ENCODE data around the gene ZFYVE28.

Gene ZFYVE28

GRCh38 chr4:2450394-2451035 is 32.1 kb upstream of the ZFYVE28 start:
- Histone ChIP-seq H2AFZ (ENCODE audit: low read depth, low read length, severe bottlenecking) (no peak overlapping the region), H4K20me1 (ENCODE audit: low read depth, low read length) (no peaks in the 10 kb centered on the region), H3K4me2 (ENCODE audit: low read depth, low read length, poor library complexity, severe bottlenecking) (no peak overlapping the region), H3K9ac (ENCODE audit: low read length) (no peak overlapping the region), H3K36me3 (ENCODE audit: low read length) (no peaks in the 10 kb centered on the region), H3K27me3 (ENCODE audit: low read length) (no peaks in the 10 kb centered on the region), H3K27ac (ENCODE audit: low read depth, low read length) (no peak overlapping the region), H3K9me3 (ENCODE audit: insufficient read depth, low read length) (no peaks in the 10 kb centered on the region), H3F3A (ENCODE audit: insufficient read depth) (no peaks in the 10 kb centered on the region), H3K79me2 (ENCODE audit: insufficient read depth, low read length) (no peaks in the 10 kb centered on the region), H3K4me3 (ENCODE audit: insufficient read depth, low read length, poor library complexity, severe bottlenecking) (no peak overlapping the region), H3K9me2 (replicated peaks; ENCODE audit: insufficient read depth, low read length) (no peaks in the 10 kb centered on the region)
- no peak for TF ChIP-seq EZH2phosphoT487 (conservative IDR thresholded peaks at IDR 0.05; ENCODE audit: low read length)
- no peak for TF ChIP-seq CTCF (IDR thresholded peaks at IDR 0.05; ENCODE audit: insufficient read depth, low read length, poor library complexity, severe bottlenecking)

- Histone ChIP-seq H3K36me3 (ENCODE audit: low read length) (no peaks in the 10 kb centered on the region), H3K27ac (ENCODE audit: low read depth, low read length) (no peak overlapping the region), H3K9me2 (replicated peaks; ENCODE audit: insufficient read depth, low read length) (no peaks in the 10 kb centered on the region), H4K20me1 (ENCODE audit: low read depth, low read length) (no peaks in the 10 kb centered on the region), H3K4me3 (ENCODE audit: insufficient read depth, low read length, poor library complexity, severe bottlenecking) (no peak overlapping the region), H3F3A (ENCODE audit: insufficient read depth) (no peaks in the 10 kb centered on the region), H3K9me3 (ENCODE audit: insufficient read depth, low read length) (no peaks in the 10 kb centered on the region), H3K9ac (ENCODE audit: low read length) (no peak overlapping the region), H3K27me3 (ENCODE audit: low read length) (no peaks in the 10 kb centered on the region), H3K4me2 (ENCODE audit: low read depth, low read length, poor library complexity, severe bottlenecking) (no peak overlapping the region), H2AFZ (ENCODE audit: low read depth, low read length, severe bottlenecking) (no peak overlapping the region), H3K79me2 (ENCODE audit: insufficient read depth, low read length) (no peaks in the 10 kb centered on the region)
- TF ChIP-seq EZH2phosphoT487 (conservative IDR thresholded peaks at IDR 0.05; ENCODE audit: low read length) (no peak), CTCF (IDR thresholded peaks at IDR 0.05; ENCODE audit: insufficient read depth, low read length, poor library complexity, severe bottlenecking) (no peak)
Observed at GRCh38 chr4:2449511-2450392, 31.3 kb upstream of the ZFYVE28 start.

GRCh38 chr4:2449051-2449450 is 30.6 kb upstream of the ZFYVE28 start:
- no peak overlapping the region for H3K27ac ChIP-seq (ENCODE audit: low read depth, low read length)
- no peak for TF ChIP-seq EZH2phosphoT487 (conservative IDR thresholded peaks at IDR 0.05; ENCODE audit: low read length)
- TF ChIP-seq CTCF (IDR thresholded peaks at IDR 0.05; ENCODE audit: insufficient read depth, low read length, poor library complexity, severe bottlenecking), result no peak
- H3K9ac ChIP-seq (ENCODE audit: low read length), result no peak overlapping the region
- no peak overlapping the region for H3K4me3 ChIP-seq (ENCODE audit: insufficient read depth, low read length, poor library complexity, severe bottlenecking)
- no peaks in the 10 kb centered on the region for H3K9me3 ChIP-seq (ENCODE audit: insufficient read depth, low read length)
- no peaks in the 10 kb centered on the region for H3K36me3 ChIP-seq (ENCODE audit: low read length)
- H3K9me2 ChIP-seq (replicated peaks; ENCODE audit: insufficient read depth, low read length), result no peaks in the 10 kb centered on the region
- no peaks in the 10 kb centered on the region for H3K27me3 ChIP-seq (ENCODE audit: low read length)
- no peaks in the 10 kb centered on the region for H3K79me2 ChIP-seq (ENCODE audit: insufficient read depth, low read length)
- H4K20me1 ChIP-seq (ENCODE audit: low read depth, low read length), result no peaks in the 10 kb centered on the region
- H3K4me2 ChIP-seq (ENCODE audit: low read depth, low read length, poor library complexity, severe bottlenecking), result no peak overlapping the region
- H2AFZ ChIP-seq (ENCODE audit: low read depth, low read length, severe bottlenecking), result no peak overlapping the region
- no peaks in the 10 kb centered on the region for H3F3A ChIP-seq (ENCODE audit: insufficient read depth)

Data from SU-DHL-6 (cell line).